Stimulated activated CD4-positive, alpha-beta T cell treated with anti-CD3 and anti-CD28 coated beads, Interleukin-1b, Interleukin-23, amount 100 ng/mL, for 48 hours (primary cell): Measurements from ENCODE around the gene AP5Z1.

ENCODE experiments used
- DNase-seq: peaks from one replicate; pipeline ENCODE4 v3.0.0-alpha.2; 2020

Gene AP5Z1

DNA sequence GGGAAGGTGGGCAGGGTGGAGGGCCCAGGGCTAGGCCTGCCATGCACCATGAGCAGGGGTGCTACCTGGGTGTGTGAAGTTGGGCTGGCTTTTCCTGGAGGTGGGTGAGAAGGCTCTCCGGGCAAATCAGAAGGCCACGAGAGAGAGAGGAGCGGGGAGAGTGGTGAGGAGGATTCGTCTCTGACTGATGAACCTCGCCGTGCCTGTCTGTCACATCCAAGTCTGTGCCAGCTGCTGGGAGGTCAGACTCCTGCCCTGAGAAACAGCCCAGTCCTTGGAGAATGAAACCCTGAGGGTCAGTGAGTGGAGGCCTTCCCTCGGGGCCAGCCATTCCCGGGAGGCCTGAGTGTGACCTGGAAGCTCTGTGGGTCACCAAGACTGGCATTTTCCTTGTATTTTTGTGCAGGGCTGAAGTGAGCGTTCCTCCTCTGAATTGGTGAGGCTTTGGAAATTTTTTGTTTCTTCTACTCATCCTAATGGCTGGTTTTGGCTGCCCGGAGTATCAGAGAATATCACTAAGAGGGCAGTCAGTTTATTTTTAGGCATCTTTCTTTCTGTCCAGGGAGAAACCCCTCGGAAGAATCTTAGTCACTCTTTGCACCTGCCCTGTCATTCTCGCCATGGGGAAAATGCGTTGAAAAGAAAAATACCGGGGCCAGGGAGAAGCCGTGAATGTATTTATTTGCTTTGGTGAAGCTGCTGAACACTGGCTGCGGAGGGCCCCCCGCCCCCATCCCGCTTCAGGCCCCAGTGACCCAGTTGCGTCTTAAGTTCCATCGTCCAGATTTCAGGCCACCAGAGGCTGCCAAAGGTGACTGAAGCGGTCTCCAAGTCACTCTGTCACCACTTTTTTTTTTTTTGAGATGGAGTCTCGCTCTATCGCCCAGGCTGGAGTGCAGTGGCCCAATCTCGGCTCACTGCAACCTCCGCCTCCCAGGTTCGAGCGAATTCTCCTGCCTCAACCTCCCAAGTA lies 6.5 kb upstream of the AP5Z1 start:
- no peak for DNase-seq

- DNase-seq = no peak
Observed at GRCh38 chr7:4769761-4770160, 5.7 kb upstream of the AP5Z1 start.

DNA sequence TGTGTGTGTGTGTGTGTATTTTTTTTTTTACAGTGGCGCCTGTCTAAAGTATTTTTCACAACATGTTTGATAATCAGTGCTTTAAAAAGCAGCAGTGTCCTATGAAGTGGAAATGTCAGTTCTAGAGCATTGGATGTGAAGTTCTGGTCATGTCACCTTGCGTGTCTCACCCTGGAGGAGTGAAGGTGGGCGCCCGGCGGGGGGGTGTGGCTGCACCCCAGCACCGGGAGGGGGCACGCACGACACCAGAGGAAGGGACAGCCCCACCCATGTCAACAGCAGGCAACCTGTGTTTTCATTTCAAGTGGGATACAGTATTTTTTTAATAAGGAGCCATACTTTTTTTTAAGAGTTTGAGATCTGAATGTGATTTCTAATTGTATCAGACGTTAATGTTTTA lies 4.5 kb upstream of the AP5Z1 start:
- no peak for DNase-seq

GRCh38 chr7:4771737-4772136 lies 3.7 kb upstream of the AP5Z1 start:
- no peak for DNase-seq

- DNase-seq = no peak
Observed at GRCh38 chr7:4772306-4772705, 3.1 kb upstream of the AP5Z1 start.

DNA sequence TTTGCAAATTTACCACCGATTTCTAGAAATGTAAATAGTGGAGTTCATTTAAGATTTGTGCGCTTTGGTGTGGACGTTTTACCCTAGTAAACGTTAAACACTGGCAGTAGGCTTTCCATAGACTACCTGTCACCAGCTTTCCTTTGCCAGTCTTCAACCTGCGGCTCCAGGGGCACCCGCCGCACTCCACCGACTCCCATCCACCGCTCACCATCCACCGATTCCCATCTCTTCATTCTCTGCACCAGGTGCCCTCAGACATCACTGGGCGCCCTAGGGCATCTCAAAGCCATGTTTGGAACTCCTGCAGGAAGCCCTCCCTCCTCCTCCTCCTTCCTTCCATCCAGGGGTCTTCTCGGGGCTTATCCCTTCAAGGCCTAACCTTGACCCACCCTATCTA lies 1.4 kb upstream of the AP5Z1 start:
- DNase-seq = no peak

- DNase-seq = peak; percentile 27
Observed at GRCh38 chr7:4774658-4775249, 669 bp upstream of the AP5Z1 start.

GRCh38 chr7:4775848-4776623 lies 613 bp downstream of the AP5Z1 start:
- DNase-seq = peak; percentile 49

DNA sequence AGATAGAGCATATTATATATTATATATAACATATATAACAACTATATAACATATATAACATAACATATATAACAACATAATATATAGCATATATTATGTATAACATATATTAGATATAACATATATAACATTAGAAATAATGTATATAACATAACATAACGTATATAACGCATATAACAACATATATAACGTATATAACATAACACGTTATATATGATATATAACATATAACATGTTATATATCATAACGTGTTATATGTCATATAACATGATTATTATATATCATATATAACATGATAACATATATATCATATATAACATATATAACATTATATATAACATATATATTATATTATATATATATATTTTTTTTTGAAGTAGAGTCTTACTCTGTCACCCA lies 3.7 kb downstream of the AP5Z1 start:
- DNase-seq = no peak

DNA sequence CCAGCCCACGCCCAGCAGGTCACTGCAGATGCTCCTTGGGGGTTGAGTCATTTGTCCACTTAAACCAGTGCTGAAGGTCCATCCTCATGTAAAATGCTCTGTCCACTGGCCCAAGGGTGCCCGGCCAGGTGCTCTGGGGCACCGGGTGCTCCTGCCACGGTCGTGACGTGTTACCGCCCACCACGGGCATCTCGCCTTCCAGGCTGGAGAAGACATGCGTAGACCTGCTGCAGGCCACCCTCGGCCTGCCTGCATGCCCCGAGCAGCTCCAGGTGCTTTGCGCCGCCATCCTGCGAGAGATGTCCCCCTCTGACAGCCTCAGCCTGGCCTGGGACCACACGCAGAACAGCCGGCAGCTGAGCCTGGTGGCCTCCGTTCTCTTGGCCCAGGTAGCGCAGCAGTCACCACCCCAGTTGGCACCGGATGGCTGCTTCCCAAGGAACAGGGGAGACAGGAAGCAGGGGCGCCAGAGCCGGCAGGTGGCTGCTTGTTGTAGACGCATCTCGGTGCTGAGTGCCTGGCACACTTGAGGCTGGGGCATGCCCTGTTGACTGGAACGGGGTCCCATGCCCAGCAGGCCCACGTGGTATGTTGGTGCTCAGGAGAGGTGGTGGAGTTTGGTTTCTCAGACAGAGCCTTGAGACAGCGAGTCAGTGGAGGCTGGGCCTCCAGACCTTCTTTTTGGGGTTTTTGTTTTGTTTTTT lies 6.1 kb downstream of the AP5Z1 start:
- DNase-seq = no peak

- no peak for DNase-seq
Observed at GRCh38 chr7:4782333-4783291, 7.2 kb downstream of the AP5Z1 start.

DNA sequence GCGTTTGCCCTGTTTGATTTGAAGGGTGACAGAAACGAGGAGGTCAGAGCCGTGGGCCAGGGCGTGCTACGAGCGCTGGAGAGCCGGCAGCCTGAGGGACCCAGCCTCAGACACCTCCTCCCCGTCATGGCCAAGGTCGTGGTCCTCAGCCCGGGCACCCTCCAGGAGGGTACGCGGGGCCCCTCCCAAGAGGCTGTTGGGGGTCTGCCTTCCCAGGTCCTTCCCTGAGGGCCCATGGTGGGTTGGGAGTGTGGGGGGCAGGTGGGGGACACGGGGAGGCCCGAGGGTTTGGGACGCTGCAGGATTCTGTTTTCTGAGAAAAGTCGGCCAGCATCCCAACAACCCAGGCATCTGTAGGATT lies 7.8 kb downstream of the AP5Z1 start:
- no peak for DNase-seq

DNA sequence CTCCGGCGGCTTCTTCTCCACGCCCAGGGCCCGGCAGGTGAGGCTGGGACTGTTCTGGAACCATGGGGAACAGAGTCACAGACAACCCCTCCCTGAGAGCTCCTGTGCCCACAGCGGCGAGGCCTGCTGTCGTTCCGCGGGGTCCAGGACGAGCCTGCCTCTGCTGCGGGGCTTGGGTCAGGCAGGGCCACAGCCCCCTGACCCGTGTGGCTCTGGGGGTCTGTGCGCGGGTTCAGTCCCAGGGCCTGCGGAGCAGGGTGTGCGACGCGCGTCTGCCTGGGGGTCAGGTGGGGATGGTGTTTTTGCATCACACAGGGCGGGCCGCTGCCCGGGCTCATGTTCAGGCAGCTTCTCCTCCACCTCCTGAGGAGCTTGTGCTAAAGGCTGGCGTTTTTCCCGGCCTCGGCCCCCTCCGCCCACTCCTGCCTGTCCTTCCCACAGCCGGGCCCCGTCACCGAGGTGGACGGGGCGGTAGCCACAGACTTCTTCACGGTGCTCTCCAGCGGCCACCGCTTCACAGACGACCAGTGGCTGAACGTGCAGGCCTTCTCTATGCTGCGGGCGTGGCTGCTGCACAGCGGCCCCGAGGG lies 8.4 kb downstream of the AP5Z1 start:
- no peak for DNase-seq

DNA sequence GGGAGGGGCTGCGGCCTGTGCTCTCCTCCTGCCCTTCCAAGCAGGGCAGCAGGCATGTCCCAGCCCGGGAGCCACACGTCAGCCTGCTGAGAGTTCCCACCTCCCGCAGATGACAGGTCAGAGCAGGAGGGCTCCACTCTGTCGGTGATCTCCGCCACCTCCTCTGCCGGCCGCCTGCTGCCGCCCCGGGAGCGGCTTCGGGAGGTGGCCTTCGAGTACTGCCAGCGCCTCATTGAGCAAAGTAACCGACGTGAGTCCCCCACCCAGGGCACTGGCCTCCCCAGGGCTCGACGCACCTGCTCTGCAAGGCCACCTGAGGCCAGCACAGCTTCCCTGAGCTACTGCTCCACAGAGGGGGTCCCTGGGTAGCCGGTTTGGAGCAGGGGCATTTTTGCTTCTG lies 9.4 kb downstream of the AP5Z1 start:
- no peak for DNase-seq

- DNase-seq = no peak
Observed at GRCh38 chr7:4785371-4785770, 9.9 kb downstream of the AP5Z1 start.

- DNase-seq = no peak
Observed at GRCh38 chr7:4786015-4786414, 10.6 kb downstream of the AP5Z1 start.

- no peak for DNase-seq
Observed at GRCh38 chr7:4787541-4787940, 12.1 kb downstream of the AP5Z1 start.

- no peak for DNase-seq
Observed at GRCh38 chr7:4787947-4788626, 12.7 kb downstream of the AP5Z1 start.

- DNase-seq = no peak
Observed at GRCh38 chr7:4788627-4789189, 13.3 kb downstream of the AP5Z1 start.
